ENCODE measurements around the gene LAPTM5.

LAPTM5 gene

DNA sequence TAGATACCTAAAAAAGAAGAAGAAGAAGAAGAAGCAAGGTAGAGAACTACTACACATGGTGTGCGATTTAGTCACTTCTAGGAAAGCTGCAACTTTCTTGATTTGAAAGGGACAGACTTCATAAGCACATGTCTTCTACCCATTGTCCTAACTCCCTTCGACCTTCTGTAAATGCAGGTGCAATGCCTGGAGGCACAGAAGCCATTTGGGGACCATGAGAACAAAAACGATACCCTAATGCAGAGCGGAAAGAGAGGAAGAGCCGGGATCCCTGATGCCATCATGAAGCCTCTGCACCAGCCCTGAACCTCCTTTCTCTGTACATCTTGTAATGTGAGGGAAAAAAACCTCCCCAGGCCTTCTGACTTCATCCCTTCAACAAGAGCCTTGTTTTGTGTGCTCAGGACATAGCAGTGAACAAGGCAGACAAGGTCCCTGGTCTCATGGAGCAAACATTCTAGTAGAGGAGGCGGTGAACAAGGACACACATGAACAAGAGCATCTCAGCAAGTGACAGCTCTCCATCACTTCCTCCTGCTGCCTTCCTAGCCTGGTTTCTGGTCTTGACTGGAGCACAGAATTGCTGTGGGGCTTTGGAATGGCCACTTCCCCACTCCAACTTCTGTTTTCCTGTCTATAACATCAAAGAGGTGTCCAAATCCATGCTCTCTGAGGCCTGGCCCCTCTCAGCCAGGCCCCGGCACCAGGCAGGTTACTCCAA, 5.5 kb upstream of the LAPTM5 start:
- DNase-seq (ENCODE audit: extremely low read depth, low read depth): no peak
- TF ChIP-seq, protein P1, sequence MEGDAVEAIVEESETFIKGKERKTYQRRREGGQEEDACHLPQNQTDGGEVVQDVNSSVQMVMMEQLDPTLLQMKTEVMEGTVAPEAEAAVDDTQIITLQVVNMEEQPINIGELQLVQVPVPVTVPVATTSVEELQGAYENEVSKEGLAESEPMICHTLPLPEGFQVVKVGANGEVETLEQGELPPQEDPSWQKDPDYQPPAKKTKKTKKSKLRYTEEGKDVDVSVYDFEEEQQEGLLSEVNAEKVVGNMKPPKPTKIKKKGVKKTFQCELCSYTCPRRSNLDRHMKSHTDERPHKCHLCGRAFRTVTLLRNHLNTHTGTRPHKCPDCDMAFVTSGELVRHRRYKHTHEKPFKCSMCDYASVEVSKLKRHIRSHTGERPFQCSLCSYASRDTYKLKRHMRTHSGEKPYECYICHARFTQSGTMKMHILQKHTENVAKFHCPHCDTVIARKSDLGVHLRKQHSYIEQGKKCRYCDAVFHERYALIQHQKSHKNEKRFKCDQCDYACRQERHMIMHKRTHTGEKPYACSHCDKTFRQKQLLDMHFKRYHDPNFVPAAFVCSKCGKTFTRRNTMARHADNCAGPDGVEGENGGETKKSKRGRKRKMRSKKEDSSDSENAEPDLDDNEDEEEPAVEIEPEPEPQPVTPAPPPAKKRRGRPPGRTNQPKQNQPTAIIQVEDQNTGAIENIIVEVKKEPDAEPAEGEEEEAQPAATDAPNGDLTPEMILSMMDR (IDR thresholded peaks at IDR 0.05; ENCODE audit: low read depth, low read length): no peak

DNA sequence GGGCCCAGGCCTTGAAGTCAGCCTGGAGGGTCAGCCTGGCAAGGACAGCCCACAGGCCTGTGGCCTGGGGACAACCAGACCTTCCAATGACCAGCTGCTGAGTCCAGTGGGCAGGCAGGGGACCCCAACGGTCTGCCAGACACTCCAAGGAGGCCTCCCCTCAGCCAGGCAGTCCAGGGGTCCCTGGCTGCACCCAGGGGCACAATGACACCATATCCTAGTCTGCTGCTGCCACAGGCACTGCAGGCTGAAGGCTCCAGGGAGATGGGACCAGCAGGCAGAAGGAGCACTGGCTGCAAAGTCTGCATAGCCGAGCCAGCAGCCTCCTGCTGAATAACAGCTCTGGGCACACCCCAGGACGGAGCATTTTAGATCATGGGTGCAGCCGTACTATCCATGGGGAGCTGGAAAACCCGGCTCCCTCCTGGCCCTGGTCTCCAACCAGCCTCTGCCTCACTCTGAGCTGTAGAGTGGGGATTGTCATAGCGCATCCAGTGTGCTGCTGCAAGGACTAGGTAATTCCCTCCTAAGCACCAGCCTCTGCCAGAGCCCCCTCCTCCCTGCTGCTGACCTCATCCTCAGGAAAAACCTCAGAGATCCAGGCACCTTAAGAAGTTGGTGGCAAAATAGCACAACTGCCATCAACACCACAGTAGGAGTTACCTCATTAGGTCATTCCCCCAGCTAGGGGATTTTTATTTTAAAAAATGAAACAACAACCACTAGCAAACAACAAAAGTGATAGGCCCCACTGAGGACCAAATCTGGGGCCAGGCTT, 4.8 kb upstream of the LAPTM5 start:
- TF ChIP-seq, protein P1 (IDR thresholded peaks at IDR 0.05; ENCODE audit: low read depth, low read length): no peak
- DNase-seq (ENCODE audit: extremely low read depth, low read depth): no peak

DNA sequence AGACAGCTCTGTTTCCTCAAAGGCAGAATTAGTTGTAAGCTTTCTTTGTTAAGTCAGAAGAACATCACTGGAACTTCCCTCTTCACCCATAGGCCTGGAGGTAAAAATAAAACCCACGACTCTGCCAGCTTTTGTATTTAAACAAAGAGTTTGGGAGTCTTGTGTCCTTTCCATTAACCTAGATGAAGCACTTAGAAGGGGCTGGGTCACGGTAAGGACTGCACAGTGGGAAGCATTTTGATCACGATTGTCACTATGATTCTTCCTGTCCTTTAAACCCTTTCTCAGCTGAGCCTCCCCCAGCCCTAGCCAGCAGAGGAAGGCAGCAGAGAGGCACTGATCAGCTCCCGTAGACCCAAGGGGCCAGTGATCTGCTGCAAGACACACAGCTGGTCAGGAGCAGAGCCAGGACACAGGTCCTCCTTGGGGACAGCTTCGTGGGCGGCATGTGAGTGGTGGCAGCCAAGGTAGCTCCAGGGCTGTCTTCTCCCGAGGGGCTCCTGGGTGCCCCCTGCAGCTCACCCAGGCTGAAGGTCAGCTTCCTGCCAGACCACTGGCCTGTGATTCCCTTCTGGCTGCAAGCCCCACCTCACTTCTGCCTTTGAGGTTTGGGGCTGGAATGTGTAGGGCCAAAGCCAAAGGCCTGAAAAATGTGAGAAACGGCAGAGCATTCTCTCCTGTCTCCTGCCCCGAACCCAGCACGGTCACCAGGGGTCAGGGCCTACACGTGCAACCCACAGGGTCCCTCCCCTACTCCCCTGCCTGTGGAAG, 4.0 kb upstream of the LAPTM5 start:
- no peak for DNase-seq (ENCODE audit: extremely low read depth, low read depth)
- TF ChIP-seq, protein P1 (IDR thresholded peaks at IDR 0.05; ENCODE audit: low read depth, low read length): no peak

DNA sequence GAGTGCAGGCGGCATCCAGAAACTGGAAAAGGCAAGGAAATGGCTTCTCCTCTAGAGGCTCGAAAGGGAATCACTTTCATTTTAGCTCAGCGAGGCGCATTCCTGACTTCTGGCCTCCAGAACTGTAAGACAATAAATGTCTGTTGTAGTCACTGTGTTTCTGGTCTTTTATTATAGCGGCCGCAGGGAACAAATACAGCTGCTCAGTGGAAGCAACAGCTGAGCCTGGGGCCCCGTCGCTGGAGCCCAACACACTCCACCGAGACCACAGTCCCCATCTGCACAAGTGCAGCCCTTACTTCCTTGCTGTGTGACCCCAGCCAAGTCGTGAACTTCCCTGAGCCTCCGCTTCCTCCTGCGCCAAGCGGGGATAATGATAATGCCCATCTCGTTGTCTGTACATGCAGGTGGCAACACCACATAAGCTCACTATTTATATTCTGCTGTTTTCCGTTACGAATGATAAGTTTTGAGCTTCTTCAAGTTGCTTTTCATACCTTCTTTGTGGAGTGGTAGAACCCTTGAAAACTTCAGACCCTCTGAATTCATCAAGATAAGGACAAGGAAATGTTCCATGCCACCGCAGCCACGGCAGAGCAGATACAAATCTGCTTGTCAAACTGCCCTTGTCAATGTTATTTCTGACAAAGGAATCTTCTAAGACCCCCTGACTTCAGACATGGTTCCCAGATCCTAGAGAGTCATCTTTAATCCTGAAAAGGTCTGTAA, 3.2 kb upstream of the LAPTM5 start:
- DNase-seq (ENCODE audit: extremely low read depth, low read depth): no peak
- TF ChIP-seq, protein P1 (IDR thresholded peaks at IDR 0.05; ENCODE audit: low read depth, low read length): no peak

DNA sequence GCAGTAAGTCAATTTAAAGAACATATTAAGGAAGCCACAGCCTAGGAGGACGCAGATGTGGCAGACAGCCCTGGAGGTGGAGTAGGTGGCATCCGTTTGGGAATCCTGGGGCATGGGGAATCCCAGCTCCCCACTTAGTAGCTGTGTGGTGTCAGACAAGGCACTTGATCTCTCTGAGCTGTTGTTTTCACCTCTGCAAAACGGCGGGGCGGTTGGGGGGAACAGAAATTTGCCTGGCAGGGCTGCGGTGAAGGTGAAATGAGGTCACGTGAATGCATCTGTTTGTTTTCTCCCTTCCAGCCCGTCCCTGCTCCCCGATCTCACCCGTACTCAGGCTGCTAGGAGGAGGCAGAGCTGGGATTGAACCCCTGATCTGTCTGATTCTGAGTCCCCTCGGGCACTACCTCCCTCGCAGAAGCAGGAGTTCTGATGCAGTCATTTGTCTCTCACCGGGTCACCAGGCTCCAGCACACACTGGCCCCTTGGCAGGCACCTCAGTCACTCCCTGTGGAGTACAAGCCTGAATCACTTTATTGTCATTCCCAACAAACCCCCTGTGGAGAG, 2.2 kb upstream of the LAPTM5 start:
- DNase-seq (ENCODE audit: extremely low read depth, low read depth): no peak
- TF ChIP-seq, protein P1 (IDR thresholded peaks at IDR 0.05; ENCODE audit: low read depth, low read length): no peak

DNA sequence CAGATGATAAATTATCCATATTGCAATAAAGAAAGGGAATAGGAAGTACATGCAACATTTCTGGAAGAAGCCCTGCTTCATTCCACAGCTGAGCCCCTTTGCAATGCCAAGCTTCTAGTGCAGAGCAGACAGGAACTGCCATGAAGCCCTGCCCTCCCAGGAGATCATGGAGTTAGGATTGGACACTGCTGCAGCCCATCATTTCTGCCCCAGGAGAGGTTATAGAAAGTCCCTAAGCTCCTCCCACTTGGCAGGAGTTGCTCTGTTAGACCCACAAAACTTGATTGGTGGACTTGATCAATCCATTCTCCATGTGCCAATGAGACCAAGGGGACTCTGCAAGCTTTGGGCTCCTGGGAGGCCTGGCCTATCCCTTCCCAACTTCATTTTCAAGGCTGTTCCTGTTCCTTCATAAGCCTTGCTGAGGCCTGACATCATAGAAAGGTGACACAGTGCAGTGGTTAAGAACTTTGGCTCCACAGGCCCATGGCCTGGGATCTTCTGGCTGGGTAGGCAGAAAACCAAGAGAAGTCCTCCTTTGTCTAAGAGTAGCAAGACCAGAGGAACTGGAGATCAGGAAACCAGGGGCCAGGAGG, 1.3 kb upstream of the LAPTM5 start:
- TF ChIP-seq, protein P1 (IDR thresholded peaks at IDR 0.05; ENCODE audit: low read depth, low read length): no peak
- no peak for DNase-seq (ENCODE audit: extremely low read depth, low read depth)

All from AG09319 (cell line).